Measurements from ENCODE around the gene KRT5. TPM values are rescaled to one million over a fixed set of nuclear protein-coding genes. Genes with fewer than 3 reads are reported as not detected.

The KRT5 gene
- total RNA-seq, 4 donors from 2014 or later: not detected

DNA sequence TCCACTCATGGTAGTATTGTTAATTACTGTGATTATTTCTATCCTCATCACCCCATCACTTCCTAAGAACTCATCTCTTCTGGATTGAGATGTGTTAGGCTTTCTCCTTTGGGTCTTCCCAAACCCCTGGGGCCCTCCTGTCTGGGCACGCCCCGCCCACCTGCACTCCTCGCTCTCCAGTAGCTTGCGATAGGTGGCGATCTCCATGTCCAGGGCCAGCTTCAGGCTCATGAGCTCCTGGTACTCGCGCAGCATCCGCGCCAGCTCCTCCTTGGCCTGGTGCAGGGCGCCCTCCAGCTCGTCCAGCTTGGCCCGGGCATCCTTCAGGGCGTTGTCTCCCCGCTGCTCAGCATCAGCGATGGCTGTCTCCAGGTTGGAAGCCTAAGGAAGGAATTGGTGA lies 25.9 kb upstream of the KRT5 start:
- in situ Hi-C loops (cut with MboI; ENCODE audit: low sequenced_read_pairs in 4 of 4) (no loop called here), intact Hi-C loops (cut with DNase I; ENCODE audit: low total_unique reads) (no loop called here)
- H3K27ac ChIP-seq: no peak overlapping the region
- no peak for TF ChIP-seq POLR2A (IDR thresholded peaks at IDR 0.05)
- TF ChIP-seq, protein P1, sequence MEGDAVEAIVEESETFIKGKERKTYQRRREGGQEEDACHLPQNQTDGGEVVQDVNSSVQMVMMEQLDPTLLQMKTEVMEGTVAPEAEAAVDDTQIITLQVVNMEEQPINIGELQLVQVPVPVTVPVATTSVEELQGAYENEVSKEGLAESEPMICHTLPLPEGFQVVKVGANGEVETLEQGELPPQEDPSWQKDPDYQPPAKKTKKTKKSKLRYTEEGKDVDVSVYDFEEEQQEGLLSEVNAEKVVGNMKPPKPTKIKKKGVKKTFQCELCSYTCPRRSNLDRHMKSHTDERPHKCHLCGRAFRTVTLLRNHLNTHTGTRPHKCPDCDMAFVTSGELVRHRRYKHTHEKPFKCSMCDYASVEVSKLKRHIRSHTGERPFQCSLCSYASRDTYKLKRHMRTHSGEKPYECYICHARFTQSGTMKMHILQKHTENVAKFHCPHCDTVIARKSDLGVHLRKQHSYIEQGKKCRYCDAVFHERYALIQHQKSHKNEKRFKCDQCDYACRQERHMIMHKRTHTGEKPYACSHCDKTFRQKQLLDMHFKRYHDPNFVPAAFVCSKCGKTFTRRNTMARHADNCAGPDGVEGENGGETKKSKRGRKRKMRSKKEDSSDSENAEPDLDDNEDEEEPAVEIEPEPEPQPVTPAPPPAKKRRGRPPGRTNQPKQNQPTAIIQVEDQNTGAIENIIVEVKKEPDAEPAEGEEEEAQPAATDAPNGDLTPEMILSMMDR (IDR thresholded peaks at IDR 0.05 in 4 of 5, conservative IDR thresholded peaks at IDR 0.05 in 1 of 5): no peak
- DNase-seq (no peak), ATAC-seq (no peak)
- H3K4me3 ChIP-seq: no peak overlapping the region
- no peaks in the 10 kb centered on the region for H3K36me3 ChIP-seq
- H3K27me3 ChIP-seq: peaks cover 0 to 3% (median 0%) of the 10 kb centered on the region in 3 donors
- H3K4me1 ChIP-seq: no peaks in the 10 kb centered on the region
- no peaks in the 10 kb centered on the region for H3K9me3 ChIP-seq

DNA sequence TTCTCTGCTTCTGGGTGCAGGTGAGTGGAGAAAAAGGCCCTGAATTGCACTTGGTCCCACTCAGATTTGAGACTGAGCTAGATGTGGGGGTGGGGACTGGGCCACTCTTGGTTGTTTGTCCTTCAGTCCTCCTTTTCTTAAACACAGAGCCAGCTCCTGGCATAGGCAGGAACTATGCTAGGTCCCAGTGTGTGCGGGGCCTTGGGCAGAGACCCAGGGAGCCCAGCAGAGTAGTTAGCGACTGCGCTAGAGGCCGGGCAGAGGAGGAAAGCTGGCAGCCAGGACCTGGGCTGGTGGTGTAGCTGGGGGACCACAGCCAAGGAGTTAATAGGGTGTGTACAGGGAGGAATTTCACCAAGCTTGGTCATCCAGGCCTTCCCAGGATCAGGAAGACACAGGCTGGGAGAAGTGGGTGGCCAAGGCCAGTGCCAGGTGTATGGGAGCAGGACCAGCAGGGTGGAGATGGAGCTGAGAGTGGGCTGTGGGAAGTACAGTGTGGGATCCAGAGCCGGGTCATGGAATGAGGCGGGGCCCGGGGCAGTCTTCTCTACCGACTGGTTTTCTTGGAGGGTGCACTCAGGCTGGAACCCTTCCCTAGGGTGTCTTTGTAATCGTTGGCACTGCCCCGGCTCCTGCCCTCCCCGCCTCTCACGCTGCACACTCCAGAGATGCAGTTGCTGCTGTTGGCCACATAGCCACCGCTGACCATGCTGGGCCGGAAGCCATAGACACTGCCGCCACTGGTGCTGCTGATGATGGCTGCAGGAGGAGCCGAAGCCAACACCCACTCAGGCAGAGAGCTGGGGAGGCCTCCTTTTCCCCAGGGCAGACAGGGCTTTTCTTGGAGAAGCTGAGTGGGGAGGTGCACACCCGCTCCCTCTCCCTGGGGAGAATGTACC lies 24.0 kb upstream of the KRT5 start:
- Histone ChIP-seq H3K36me3 (no peaks in the 10 kb centered on the region), H3K9me3 (no peaks in the 10 kb centered on the region), H3K27me3 (no peaks in the 10 kb centered on the region), H3K4me3 (no peak overlapping the region), H3K27ac (no peak overlapping the region), H3K4me1 (no peaks in the 10 kb centered on the region)
- TF ChIP-seq, protein P1 (IDR thresholded peaks at IDR 0.05 in 4 of 5, conservative IDR thresholded peaks at IDR 0.05 in 1 of 5): no peak
- TF ChIP-seq POLR2A (IDR thresholded peaks at IDR 0.05): no peak
- in situ Hi-C loops (cut with MboI; ENCODE audit: low sequenced_read_pairs in 4 of 4): no loop called here
- intact Hi-C loops (cut with DNase I; ENCODE audit: low total_unique reads): no loop called here
- no peak for DNase-seq
- ATAC-seq: no peak

DNA sequence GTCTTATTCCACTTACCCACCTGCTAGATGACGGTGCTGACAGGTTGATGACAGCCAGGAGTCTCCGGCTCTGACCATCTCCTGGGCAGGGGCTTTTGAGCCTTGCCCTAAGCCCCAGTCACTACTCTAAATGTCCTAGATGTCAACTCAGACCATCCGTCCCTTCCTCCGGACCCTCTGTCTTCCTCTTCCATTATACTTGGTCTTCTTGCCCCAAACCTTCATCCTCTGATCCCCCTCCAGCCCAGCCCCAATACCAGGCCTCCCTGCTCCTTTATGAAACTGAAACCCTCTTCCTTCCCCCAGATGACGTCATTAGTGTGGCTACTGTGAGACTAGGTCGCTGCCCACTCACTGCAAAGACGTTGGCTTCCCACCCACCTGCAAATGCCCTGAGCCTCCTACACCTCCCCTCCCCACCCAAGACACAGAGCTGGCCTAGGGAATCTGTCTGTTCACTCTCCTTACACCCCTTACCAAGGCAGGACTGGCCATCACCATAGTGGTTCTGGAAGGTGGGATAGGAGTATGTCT lies 22.7 kb upstream of the KRT5 start:
- ATAC-seq (no peak), DNase-seq (no peak)
- TF ChIP-seq, protein P1 (IDR thresholded peaks at IDR 0.05 in 4 of 5, conservative IDR thresholded peaks at IDR 0.05 in 1 of 5): no peak
- TF ChIP-seq POLR2A (IDR thresholded peaks at IDR 0.05): no peak
- Histone ChIP-seq H3K4me1 (no peaks in the 10 kb centered on the region), H3K27ac (no peak overlapping the region), H3K27me3 (no peaks in the 10 kb centered on the region), H3K4me3 (no peak overlapping the region), H3K9me3 (no peaks in the 10 kb centered on the region), H3K36me3 (no peaks in the 10 kb centered on the region)
- intact Hi-C loops (cut with DNase I; ENCODE audit: low total_unique reads) (no loop called here), in situ Hi-C loops (cut with MboI; ENCODE audit: low sequenced_read_pairs in 4 of 4) (no loop called here)

DNA sequence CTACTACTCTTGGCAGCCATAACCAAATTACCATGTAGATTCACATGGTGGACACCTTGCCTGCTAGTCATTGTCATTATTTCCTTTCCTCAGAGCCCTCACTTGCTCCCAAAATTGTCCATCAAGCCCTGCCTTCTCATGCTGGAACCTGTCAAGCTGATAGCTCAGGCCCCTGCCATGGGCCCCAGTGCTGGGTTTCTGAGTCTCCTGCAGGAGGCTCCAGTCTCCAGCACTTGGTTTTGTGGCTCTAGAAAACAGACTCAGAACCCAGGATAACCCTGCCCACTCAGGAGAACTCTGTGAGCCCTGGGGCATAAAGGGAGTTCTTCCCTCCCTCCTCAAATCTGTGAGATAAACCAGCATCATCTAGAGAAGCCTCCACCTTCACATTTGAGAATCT lies 22.0 kb upstream of the KRT5 start:
- TF ChIP-seq POLR2A (IDR thresholded peaks at IDR 0.05): no peak
- TF ChIP-seq, protein P1 (IDR thresholded peaks at IDR 0.05 in 4 of 5, conservative IDR thresholded peaks at IDR 0.05 in 1 of 5): no peak
- in situ Hi-C loops (cut with MboI; ENCODE audit: low sequenced_read_pairs in 4 of 4) (no loop called here), intact Hi-C loops (cut with DNase I; ENCODE audit: low total_unique reads) (no loop called here)
- H3K27ac ChIP-seq: no peak overlapping the region
- H3K27me3 ChIP-seq: no peaks in the 10 kb centered on the region
- H3K36me3 ChIP-seq: no peaks in the 10 kb centered on the region
- no peak overlapping the region for H3K4me3 ChIP-seq
- no peaks in the 10 kb centered on the region for H3K4me1 ChIP-seq
- no peak for ATAC-seq
- no peak for DNase-seq
- H3K9me3 ChIP-seq: no peaks in the 10 kb centered on the region
